ENCODE results near the gene CABLES2. TPM values are rescaled to one million over a fixed set of nuclear protein-coding genes. Genes with fewer than 3 reads are reported as not detected.

CABLES2 gene
- total and polyA plus RNA-seq, 2 donors (not counting 3 experiments of a cell fraction or from before 2014, with no cell fraction given), result 7.8 to 9.9 TPM

DNA sequence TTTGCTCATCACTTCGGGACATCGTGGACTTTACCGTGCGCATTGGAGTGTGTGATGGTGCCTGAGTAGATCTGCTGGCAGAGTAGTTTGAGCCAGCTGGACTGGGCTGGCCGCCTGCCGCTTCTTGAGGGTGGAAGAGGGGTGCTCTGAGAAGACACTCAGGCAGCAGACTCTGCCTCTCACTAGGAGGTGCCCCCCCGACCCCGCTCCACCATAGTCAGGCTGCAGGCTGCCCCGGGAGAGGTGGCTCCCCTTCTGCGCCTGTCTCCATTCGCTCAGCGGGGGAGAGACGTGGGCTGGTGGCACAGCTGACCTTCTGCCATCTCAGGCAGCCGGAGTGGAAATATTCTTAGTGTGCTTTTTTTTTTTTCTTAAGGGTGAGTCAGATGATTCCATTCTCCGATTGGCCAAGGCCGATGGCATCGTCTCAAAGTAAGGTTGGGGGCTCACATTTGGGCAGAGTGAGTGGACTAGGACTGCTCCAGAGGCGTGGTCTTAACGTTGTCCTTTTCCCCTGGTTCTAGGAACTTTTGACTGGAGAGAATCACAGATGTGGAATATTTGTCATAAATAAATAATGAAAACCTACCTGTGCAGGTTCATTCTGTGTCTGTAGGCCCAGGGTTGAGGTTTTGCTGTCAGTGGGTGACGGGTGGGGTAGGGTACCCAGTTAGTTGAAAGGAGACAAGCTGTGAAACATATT, 19.0 kb downstream of the CABLES2 start:
- FAIRE-seq (no peak), DNase-seq (ENCODE audit: low read depth, low spot score) (no peak)
- no TSS peak for BruUV-seq (replicated peaks)
- intact Hi-C loops (cut with micrococcal nuclease), result loop anchor here (1.0 to 10.0 kb wide), 4 partner anchors 86 to 417 kb away; partner anchors contain the start of genes ADRM1, MTG2, OGFR and OSBPL2
- H3K79me2 ChIP-seq (ENCODE audit: control insufficient read depth, insufficient read depth, low read length), result peaks cover 43% of the 10 kb centered on the region
- H4K20me1 ChIP-seq (replicated peaks; ENCODE audit: control insufficient read depth, extremely low read depth, insufficient read depth, low read length), result no peaks in the 10 kb centered on the region
- no peaks in the 10 kb centered on the region for H3K9me1 ChIP-seq (replicated peaks; ENCODE audit: control insufficient read depth, extremely low read depth, insufficient read depth, low read length)
- ChIA-PET POLR2A (no interaction called here), CTCF (no interaction called here)
- dilution Hi-C loops (cut with MboI; ENCODE audit: extremely low pct_ligation_motif_present, low sequenced_read_pairs), result no loop called here
- peaks cover 15% of the 10 kb centered on the region for H3K4me1 ChIP-seq (ENCODE audit: control insufficient read depth, extremely low read depth, insufficient read depth, low read length)
- no peaks in the 10 kb centered on the region for H3K9me3 ChIP-seq (replicated peaks; ENCODE audit: control insufficient read depth, insufficient read depth, low read length)
- H3K4me3 ChIP-seq (replicated peaks in 1 of 3; ENCODE audit: insufficient read depth in 1 of 3, low read depth in 1 of 3, low read length in 3 of 3), result peak overlapping the region; percentile 72 to 81 (median 75)
- no peak overlapping the region for H2AFZ ChIP-seq (ENCODE audit: low read depth, low read length)
- no peaks in the 10 kb centered on the region for H3K27me3 ChIP-seq (ENCODE audit: control insufficient read depth in 2 of 2, insufficient read depth in 2 of 2, low read length in 2 of 2)
- peak overlapping the region; percentile 4 for H3K27ac ChIP-seq (ENCODE audit: insufficient read depth, low read depth, low read length)
- peak overlapping the region; percentile 62 for H3K4me2 ChIP-seq (ENCODE audit: insufficient read depth, low read length)
- H3K36me3 ChIP-seq (ENCODE audit: control insufficient read depth in 2 of 2, extremely low read depth in 1 of 2, insufficient read depth in 2 of 2, low read length in 2 of 2), result peaks cover 12 to 21% of the 10 kb centered on the region in 2 experiments
- TF ChIP-seq, protein P1, sequence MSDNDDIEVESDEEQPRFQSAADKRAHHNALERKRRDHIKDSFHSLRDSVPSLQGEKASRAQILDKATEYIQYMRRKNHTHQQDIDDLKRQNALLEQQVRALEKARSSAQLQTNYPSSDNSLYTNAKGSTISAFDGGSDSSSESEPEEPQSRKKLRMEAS (IDR thresholded peaks at IDR 0.05; ENCODE audit: insufficient read depth, insufficient read length), result no peak
- no peak for TF ChIP-seq FOS (IDR thresholded peaks at IDR 0.05; ENCODE audit: borderline replicate concordance, insufficient read depth, low read length)
- no peak for TF ChIP-seq JUN (IDR thresholded peaks at IDR 0.05; ENCODE audit: borderline replicate concordance, insufficient read depth, insufficient read length, low read depth)
- TF ChIP-seq MYC (IDR thresholded peaks at IDR 0.05; ENCODE audit: low read depth, low read length), result no peak
- no peak for TF ChIP-seq POLR2A (IDR thresholded peaks at IDR 0.05; ENCODE audit: low read depth, low read length)
- no peak for TF ChIP-seq POLR2AphosphoS5 (IDR thresholded peaks at IDR 0.05; ENCODE audit: insufficient read depth, low read depth, low read length)
- peak overlapping the region; percentile 98 for H3K9ac ChIP-seq (replicated peaks; ENCODE audit: extremely low read depth, insufficient read depth, low read length)
